Inflammatory macrophage treated with lipopolysaccharide for 4 hours (primary cell): Measurements from ENCODE around the gene STRBP.
"Not testable (repeated sequence)": the region's sequence is repeated elsewhere in the genome, so short reads cannot be mapped to it uniquely, and the experiment has no call there.

Experiments
- DNase-seq: peaks from one replicate; pipeline ENCODE4 v3.0.0-alpha.2; 2020

STRBP gene

DNA sequence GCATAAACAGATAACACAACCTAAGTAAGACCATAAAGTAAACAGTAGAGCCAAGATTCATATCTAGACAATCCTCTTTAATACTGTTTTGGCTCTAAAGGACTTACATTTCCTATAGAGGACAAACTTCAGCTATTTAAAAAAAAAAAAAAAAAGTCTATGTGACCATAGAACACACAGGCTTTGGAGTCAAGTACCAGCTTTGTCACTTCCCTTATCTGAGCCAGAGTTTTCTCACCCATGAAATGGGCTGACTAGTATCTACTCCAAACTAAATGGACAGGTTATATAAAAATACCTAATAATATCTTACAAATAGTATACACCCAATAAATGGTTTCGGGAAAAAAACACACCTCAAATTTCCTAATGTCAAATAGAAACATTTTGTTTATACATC is 81.3 kb downstream of the STRBP start:
- DNase-seq = no peak

DNA sequence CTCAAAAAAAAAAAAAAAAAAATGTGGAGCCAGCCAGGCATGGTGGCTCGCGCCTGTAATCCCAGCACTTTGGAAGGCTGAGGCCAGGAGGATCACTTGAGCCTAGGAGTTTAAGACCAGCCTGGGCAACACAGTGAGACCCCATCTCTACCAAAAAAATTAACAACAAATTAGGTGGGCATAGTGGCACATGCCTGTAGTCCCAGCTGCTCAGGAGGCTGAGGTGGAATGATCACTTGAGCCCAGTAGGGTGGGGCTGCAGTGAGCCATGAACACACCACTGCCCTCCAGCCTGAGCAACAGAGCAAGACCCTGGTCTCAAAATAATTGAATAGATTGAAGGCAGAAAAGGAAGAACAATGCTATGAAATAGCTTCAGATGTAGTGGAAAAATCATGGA is 82.4 kb downstream of the STRBP start:
- DNase-seq = not testable (repeated sequence)

DNA sequence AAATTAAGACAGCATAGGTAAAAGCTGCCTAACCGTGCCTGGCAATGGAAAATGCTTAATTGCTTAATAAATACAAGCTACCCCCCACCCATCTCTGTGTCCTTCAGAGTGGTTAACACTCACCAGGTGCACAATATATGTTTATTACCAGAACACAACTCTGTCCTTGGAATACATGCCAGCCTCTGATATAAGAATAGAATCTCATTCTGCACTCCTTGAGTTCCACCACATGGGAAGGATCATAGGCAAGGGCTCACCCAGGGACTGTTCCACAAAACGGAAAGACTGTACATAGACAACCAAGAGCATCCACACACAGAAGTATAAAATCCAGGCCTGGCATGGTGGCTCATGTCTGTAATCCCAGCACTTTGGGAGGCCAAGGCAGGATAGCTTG is 91.4 kb downstream of the STRBP start:
- no peak for DNase-seq

DNA sequence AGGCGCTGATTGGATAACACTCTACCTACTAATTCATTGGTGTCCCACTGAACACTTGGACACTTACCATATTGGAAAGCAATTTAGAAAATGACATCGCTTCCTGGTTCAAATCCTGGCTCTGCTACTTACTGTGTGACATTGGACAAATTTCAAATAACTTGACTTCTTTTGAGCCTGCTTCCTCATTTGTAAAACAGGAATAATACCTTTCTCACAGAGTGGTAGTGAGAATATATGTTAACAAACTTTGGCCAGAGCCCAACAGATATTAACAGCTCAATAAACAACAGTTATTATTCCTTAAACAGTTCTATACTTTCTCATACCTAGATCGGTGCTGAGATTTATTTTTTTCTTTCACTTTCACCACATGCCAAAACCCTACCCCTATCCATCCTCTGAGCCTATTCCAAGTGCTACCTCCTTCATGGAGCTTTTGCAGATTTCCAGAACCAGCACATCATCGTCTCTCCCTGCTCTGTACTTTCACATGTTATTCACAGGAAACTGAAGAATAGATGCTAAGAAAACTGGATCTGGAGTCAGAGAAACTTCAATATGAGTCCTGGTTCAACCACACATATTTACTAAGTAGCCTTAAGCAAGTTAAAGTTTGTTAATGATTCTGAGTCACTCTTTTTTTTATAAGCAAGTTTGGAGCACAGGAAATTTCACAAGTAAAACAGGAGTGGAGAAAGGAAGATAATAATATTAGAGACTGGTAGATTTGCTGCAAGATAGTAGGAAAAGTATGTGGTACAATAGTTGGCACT is 92.3 kb downstream of the STRBP start:
- peak; percentile 8 for DNase-seq

- no peak for DNase-seq
Observed at GRCh38 chr9:123174887-123175518, 93.4 kb downstream of the STRBP start.

DNA sequence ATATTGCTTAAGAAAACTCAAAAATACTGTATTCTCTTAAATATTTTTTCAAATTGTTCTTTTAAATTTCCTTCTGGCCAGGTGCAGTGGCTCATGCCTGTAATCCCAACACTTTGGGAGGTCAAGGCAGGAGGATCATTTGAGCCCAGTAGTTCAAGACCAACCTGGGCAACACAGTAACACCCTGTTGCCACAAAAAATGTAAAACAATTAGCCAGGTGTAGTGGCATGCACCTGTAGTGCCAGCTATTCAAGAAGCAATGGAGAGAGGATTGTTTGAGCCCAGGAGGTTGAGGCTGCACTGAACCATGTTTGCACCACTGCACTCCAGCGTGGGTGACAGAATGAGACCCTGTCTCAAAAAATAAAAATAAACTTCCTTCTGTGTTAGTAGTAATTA is 94.3 kb downstream of the STRBP start:
- no peak for DNase-seq

GRCh38 chr9:123169926-123170325 is 98.5 kb downstream of the STRBP start:
- DNase-seq = no peak

- DNase-seq = no peak
Observed at GRCh38 chr9:123168586-123168985, 99.8 kb downstream of the STRBP start.

DNA sequence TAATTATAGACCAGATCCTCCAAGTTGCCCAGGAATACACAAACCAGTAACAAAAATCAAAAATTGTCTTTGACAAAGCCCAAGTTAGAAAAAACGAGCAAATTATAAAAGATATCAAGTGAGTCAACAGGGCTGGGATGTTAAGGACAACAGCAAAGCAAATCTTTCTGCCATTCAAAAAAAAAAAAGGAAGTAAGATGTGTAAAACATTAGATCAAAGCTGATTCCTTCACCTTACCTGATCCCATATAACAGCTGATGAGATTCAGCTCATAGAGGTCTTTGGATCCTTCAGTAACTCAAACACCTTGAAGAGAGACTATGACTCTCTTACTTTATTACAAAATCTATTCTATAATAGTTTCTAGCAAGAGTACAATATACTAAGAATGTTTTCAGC is 100.9 kb downstream of the STRBP start:
- DNase-seq = no peak

DNA sequence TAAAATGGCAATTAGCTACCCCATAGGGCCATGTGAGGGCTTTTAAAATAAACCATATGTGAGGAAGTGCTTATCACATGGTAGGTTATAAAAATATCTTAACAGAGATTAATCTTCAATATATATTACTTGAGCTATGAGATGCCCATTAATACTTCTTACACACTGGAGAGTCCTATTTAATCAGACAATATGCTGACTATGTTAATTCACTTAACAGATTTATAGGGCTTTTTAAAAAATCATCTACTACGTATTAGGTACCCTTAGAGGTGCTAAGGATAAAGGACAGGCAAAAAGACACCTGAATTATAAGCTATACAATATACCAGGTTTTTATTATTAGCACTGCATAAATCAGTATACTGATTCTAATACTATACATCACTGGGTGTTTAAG is 102.6 kb downstream of the STRBP start:
- no peak for DNase-seq

DNA sequence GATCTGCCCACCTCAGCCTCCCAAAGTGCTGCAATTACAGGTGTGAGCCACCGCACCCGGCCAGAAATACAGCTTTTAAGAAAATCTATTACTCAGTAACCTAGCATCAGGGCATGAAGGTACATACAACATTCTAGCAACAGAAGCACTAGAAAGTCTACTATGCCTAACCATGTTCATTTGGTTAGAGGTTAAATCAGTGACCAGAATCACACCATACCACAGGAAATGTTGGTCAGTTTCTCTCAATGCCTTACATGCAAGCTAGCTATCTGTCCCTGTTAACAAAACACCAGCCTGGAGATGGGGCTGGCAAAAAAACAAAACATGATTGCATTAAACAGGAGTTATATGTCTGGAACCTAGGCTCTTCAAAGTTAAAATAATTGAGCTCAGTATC is 104.1 kb downstream of the STRBP start:
- DNase-seq = no peak

GRCh38 chr9:123162791-123163345 is 105.5 kb downstream of the STRBP start:
- DNase-seq = no peak

- DNase-seq = no peak
Observed at GRCh38 chr9:123162360-123162759, 106.0 kb downstream of the STRBP start.

DNA sequence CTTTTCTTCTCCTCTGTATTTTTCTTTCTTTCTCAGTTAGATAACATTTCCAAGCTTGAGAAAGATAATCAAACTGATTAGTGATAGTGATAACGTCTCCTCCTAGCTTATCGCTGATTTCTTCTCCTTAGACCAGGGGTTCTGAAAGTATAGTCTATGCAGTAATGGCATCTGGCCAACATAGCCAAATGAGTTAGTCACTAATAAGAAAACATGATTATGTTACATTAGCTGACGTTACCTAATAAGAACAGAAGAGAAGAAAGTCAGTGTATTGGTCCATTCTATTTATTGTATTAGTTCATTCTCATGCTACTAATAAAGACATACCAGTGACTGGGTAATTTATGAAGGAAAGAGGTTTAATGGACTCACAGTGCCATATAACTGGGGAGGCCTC is 111.2 kb downstream of the STRBP start:
- no peak for DNase-seq

DNA sequence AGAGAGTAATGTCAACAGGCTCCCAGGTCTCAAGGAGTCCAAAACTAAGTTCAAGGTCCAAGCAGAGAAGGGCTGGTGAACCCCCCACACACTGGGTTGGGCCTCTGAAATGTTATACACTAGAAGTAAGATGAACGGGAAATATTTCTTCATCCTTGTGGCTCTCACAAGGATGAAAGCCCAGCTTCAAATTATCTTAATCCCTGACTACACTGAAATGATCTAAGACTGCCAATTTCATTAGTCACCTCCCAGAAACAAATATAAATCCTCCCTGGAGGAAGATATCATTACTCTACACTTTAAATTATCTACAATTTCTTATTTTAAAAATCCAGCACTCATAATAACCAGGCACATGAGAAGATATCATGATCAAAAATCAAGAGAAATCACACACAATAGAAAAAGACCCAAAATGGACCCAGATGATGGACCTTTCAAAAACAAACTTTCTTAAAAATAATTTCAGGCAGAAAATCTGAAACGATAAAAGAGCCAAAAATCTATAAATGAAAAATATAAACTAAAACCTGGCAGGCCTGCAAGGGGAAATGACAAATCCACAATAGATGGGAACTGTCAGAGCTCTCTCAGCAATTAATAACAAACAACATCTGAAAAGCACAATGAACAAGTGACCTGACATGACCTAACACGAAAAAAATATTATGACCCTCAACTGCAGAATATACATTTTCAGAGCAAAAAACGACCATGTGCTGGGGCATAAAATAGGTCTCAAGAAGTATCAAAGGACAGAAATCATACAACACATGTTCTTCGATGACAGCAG is 117.5 kb downstream of the STRBP start:
- no peak for DNase-seq

DNA sequence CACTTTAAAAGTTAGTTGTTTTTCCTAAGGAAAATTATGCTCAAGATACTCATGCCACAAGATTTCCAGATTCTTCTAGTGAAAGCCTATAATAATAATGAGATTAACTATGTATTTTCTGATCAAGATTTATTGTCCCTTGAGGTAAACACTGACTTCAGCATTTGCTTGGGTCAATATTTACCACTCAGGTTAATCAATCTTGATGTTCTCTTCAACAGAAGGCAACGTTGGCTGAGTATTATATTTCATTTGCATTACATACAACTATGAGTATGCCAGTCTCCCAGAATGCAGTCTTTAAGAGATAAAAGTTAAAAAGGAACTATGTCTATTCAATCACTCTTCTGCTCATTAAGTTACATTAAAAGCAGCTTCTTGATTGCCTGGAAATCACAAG is 119.3 kb downstream of the STRBP start:
- no peak for DNase-seq

DNA sequence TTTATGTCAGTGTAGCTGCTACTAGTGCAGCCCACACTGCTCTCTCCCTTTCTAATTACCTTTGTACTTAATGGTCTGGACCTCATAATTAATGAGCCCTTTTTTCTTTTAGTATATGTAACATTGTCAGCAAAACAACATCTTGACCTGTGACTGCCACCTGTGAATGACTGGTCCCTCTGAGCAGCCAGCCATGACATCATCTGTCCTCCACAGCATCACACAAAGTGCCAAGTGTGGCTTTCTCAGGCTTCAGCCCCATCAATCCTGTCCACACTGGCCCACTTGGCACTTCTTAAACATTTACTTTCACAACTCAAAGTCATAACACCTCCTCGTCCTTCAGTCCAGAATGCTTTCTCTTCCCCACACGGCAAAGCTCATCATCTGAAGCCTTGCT is 130.2 kb downstream of the STRBP start:
- DNase-seq = no peak

GRCh38 chr9:123135430-123135829 is 133.0 kb downstream of the STRBP start:
- DNase-seq = no peak

DNA sequence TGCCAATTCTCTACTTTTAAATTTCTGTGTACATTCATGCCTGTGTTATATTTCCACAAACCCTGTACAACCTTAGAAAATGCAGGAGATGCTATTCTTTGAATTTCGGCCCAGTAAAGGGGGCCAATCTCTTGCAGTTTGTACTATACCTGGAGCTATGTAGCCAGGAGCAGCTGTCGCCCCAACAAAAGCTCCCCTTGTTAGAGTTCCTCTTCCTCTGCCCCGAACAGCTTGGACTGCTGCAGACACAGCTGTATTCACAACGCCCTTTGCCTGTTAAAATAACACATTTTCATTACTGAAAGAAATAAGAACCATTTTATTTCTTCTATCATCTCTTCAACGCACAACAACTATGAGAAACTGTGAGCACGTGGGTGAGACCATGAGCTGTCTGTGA is 135.7 kb downstream of the STRBP start:
- DNase-seq = no peak

GRCh38 chr9:123131993-123132392 is 136.4 kb downstream of the STRBP start:
- DNase-seq = no peak

GRCh38 chr9:123131258-123131657 is 137.1 kb downstream of the STRBP start:
- DNase-seq = no peak

DNA sequence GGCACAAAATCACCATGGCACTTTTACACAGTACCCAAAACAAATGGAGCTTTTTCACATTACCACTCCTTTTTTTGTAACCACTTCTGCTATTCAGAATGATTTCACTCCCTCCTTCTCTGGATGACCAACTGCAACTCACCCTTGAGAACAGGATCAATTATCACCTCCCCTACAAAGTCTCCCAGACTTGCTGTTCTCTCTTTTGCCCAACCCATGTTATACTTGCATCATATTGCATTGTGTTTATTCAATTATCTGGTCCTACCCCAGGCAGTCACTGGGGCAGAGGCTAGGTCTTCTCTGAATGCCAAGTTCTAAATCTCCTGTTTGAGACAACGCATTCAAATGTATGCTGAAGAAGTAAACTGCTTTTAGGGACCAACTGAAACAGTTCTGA is 139.0 kb downstream of the STRBP start:
- peak; percentile 2 for DNase-seq

- no peak for DNase-seq
Observed at GRCh38 chr9:123128591-123128990, 139.8 kb downstream of the STRBP start.
